DND-41 (cell line): ENCODE data around the gene NUDT19.
"Not testable (repeated sequence)": the region's sequence is repeated elsewhere in the genome, so short reads cannot be mapped to it uniquely, and the experiment has no call there.

Source experiments
- ATAC-seq: fragments of 200-7000 bp; cut with Tn5 transposase; 3 replicates; pipeline ENCODE4 v1.9.1; 2021; ENCODE audit warnings: low read depth; ENCODE audit not compliant: insufficient read depth
- DNase-seq: peaks from one replicate; pipeline ENCODE4 v3.0.0-alpha.2; 2020
- H2AFZ ChIP-seq: 2 replicates; pipeline ENCODE4 v1.6.0; 2012; ENCODE audit warnings: low read depth, low read length
- H3K27ac ChIP-seq: 2 replicates; pipeline ENCODE4 v1.5.1; 2012; ENCODE audit warnings: low read length, inconsistent platforms
- H3K27me3 ChIP-seq: fragments of 200-600 bp; sonication (generic); 2 replicates; pipeline ENCODE4 v1.6.0; 2012; ENCODE audit warnings: low read length, mild to moderate bottlenecking, inconsistent platforms; ENCODE audit not compliant: insufficient read depth, poor library complexity
- H3K36me3 ChIP-seq: 2 replicates; pipeline ENCODE4 v1.5.1; 2012; ENCODE audit warnings: low read length, inconsistent platforms; ENCODE audit not compliant: insufficient read depth
- H3K4me1 ChIP-seq: 2 replicates; pipeline ENCODE4 v1.5.1; 2012; ENCODE audit warnings: mild to moderate bottlenecking, low read length; ENCODE audit not compliant: insufficient read depth
- H3K4me2 ChIP-seq: 2 replicates; pipeline ENCODE4 v1.6.0; 2012; ENCODE audit warnings: mild to moderate bottlenecking, moderate library complexity, low read length, inconsistent platforms; ENCODE audit not compliant: insufficient read depth
- H3K4me3 ChIP-seq, 2 experiments: fragments of 200-600 bp in 1 of 2; shearing (Covaris generic) in 1 of 2; 2 replicates each; pipeline ENCODE4 v1.5.1; 2012 to 2016; ENCODE audit warnings: inconsistent platforms in 2 of 2, low read length in 2 of 2, mild to moderate bottlenecking in 2 of 2, low read depth in 1 of 2, moderate library complexity in 1 of 2
- H3K79me2 ChIP-seq: 2 replicates; pipeline ENCODE4 v1.6.0; 2012; ENCODE audit warnings: low read length, inconsistent platforms; ENCODE audit not compliant: insufficient read depth
- H3K9ac ChIP-seq: 2 replicates; pipeline ENCODE4 v1.6.0; 2012; ENCODE audit warnings: low read depth, mild to moderate bottlenecking, inconsistent platforms, low read length, moderate library complexity
- H3K9me3 ChIP-seq: 2 replicates; pipeline ENCODE4 v1.5.1; 2012; ENCODE audit warnings: low read length, moderate library complexity, mild to moderate bottlenecking, inconsistent platforms; ENCODE audit not compliant: insufficient read depth, severe bottlenecking
- H4K20me1 ChIP-seq: 2 replicates; pipeline ENCODE4 v1.6.0; 2012; ENCODE audit warnings: low read length; ENCODE audit not compliant: insufficient read depth
- CTCF ChIP-seq: IDR thresholded peaks from 2 replicates; pipeline ENCODE4 v1.5.1; 2012; ENCODE audit warnings: borderline replicate concordance, low read length, moderate library complexity, mild to moderate bottlenecking; ENCODE audit not compliant: poor library complexity, severe bottlenecking; ENCODE audit errors: extremely low read depth
- EZH2 ChIP-seq: IDR thresholded peaks from 3 replicates; pipeline ENCODE4 v1.6.1; 2012; ENCODE audit warnings: borderline replicate concordance, low read depth, mild to moderate bottlenecking, moderate library complexity, low read length, inconsistent platforms; ENCODE audit not compliant: severe bottlenecking

Gene NUDT19

DNA sequence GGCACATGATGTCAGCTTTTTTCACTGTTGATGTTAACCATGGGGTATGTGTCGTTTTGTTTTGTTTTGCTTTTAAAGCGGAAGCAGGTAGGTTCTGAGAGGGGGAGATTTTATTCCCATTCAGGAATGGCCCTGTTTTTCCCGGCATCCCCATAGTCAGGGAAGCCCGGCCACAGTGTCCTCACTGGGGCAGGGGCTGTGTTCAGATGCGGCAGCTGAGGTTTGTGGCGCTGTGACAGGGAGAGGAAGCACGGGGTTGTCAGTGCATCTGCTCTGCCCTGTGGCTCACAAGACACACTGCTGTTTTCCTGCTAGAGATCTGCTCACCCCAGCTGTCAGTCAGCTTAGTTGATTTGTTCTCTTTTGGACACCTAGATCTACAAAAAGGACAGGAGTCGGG, 44.3 kb upstream of the NUDT19 start:
- no peak for TF ChIP-seq EZH2
- no peak for TF ChIP-seq CTCF
- Histone ChIP-seq H3K4me2 (no peak overlapping the region), H3K36me3 (peaks cover 54% of the 10 kb centered on the region), H3K27ac (no peak overlapping the region), H4K20me1 (no peaks in the 10 kb centered on the region), H3K27me3 (no peaks in the 10 kb centered on the region), H3K9me3 (no peaks in the 10 kb centered on the region), H3K4me3 (no peak overlapping the region), H3K79me2 (no peaks in the 10 kb centered on the region), H3K9ac (no peak overlapping the region), H3K4me1 (no peaks in the 10 kb centered on the region), H2AFZ (no peak overlapping the region)
- no peak for DNase-seq
- no peak for ATAC-seq

DNA sequence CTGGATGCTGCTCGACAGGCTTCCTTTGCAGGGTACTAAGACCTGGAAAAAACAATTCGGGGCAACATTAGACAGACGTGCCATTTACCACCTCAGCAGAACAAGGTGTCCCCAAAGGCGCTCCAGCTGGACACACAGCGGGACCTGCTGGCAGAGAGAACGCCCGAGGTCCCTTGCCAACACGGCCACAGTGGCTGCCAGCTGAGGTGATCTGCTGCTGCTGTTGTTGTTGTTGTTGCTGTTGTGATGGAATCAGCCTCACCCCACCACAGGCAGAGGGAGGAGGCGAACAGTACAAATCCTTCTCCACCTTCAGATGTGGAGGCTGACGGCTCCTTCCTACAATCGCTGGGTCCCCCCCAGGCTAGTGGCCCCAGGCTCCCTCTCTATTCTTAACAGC, 41.9 kb upstream of the NUDT19 start:
- no peak overlapping the region for H3K9ac ChIP-seq
- H3K9me3 ChIP-seq: no peaks in the 10 kb centered on the region
- H3K4me2 ChIP-seq: no peak overlapping the region
- H3K4me3 ChIP-seq: no peak overlapping the region
- H4K20me1 ChIP-seq: no peaks in the 10 kb centered on the region
- H3K27me3 ChIP-seq: no peaks in the 10 kb centered on the region
- H3K4me1 ChIP-seq: no peaks in the 10 kb centered on the region
- H3K36me3 ChIP-seq: peaks cover 37% of the 10 kb centered on the region
- H3K79me2 ChIP-seq: peaks cover 4% of the 10 kb centered on the region; the same call in 1 of the 2 replicates
- H3K27ac ChIP-seq: no peak overlapping the region
- ATAC-seq (no peak), DNase-seq (no peak)
- H2AFZ ChIP-seq: no peak overlapping the region
- no peak for TF ChIP-seq CTCF
- no peak for TF ChIP-seq EZH2

GRCh38 chr19:32650671-32651070, 41.0 kb upstream of the NUDT19 start:
- ATAC-seq (no peak), DNase-seq (no peak)
- Histone ChIP-seq H3K36me3 (peaks cover 45% of the 10 kb centered on the region), H3K4me2 (no peak overlapping the region), H3K9ac (no peak overlapping the region), H3K4me1 (no peaks in the 10 kb centered on the region), H3K4me3 (no peak overlapping the region), H3K79me2 (peaks cover 9% of the 10 kb centered on the region), H2AFZ (no peak overlapping the region), H3K27ac (no peak overlapping the region), H4K20me1 (peaks cover 4% of the 10 kb centered on the region; the same call in 1 of the 2 replicates), H3K27me3 (no peaks in the 10 kb centered on the region), H3K9me3 (no peaks in the 10 kb centered on the region)
- no peak for TF ChIP-seq CTCF
- TF ChIP-seq EZH2: no peak

GRCh38 chr19:32651729-32652140, 39.9 kb upstream of the NUDT19 start:
- H3K79me2 ChIP-seq: peaks cover 9% of the 10 kb centered on the region
- no peak for DNase-seq
- no peak overlapping the region for H3K9ac ChIP-seq
- H4K20me1 ChIP-seq: peaks cover 4% of the 10 kb centered on the region; the same call in 1 of the 2 replicates
- no peak for TF ChIP-seq CTCF
- no peak for TF ChIP-seq EZH2
- H3K9me3 ChIP-seq: no peaks in the 10 kb centered on the region
- no peaks in the 10 kb centered on the region for H3K4me1 ChIP-seq
- no peak for ATAC-seq
- no peak overlapping the region for H3K4me2 ChIP-seq
- H3K4me3 ChIP-seq: no peak overlapping the region
- no peak overlapping the region for H3K27ac ChIP-seq
- H3K27me3 ChIP-seq: no peaks in the 10 kb centered on the region
- peaks cover 50% of the 10 kb centered on the region for H3K36me3 ChIP-seq
- no peak overlapping the region for H2AFZ ChIP-seq

DNA sequence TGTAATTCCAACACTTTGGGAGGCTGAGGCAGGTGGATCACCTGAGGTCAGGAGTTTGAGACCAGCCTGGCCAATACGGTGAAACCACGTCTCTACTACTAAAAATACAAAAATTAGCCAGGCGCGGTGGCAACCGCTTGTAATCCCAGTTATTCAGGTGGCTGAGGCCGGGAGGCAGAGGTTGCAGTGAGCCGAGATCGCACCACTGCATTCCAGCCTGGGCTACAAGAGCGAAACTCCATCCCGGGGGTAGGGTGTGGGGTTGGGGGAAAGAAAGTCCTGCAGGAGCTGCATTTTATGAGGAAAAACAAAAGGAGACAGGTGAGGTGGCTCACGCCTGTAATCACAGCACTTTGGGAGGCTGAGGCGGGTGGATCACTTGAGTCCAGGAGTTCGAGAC, 39.3 kb upstream of the NUDT19 start:
- DNase-seq, H3K27me3 ChIP-seq, H3K4me1 ChIP-seq, H3K4me3 ChIP-seq, H3K27ac ChIP-seq, H3K4me2 ChIP-seq, H3K9ac ChIP-seq, H4K20me1 ChIP-seq, ATAC-seq, H3K79me2 ChIP-seq, H3K9me3 ChIP-seq, H2AFZ ChIP-seq: not testable (repeated sequence)
- H3K36me3 ChIP-seq: peaks cover 45% of the 10 kb centered on the region
